Lower leg skin (tissue), 3 donors: Measurements from ENCODE around the gene DFFA.

Source experiments
- CTCF ChIP-seq, 3 donors: fragments of 450-650 bp; IDR thresholded peaks; one replicate each; pipeline ENCODE4 v1.5.1; 2016; ENCODE audit warnings: antibody characterized with exemption in 3 of 3, mild to moderate bottlenecking in 3 of 3, moderate library complexity in 2 of 3
- POLR2A ChIP-seq, 2 donors: fragments of 450-650 bp; IDR thresholded peaks; one replicate each; pipeline ENCODE4 v1.6.1; 2016 to 2017; ENCODE audit warnings: antibody characterized with exemption in 2 of 2, mild to moderate bottlenecking in 1 of 2, moderate library complexity in 1 of 2

- no peak for TF ChIP-seq CTCF (IDR thresholded peaks at IDR 0.05)
- TF ChIP-seq POLR2A (IDR thresholded peaks at IDR 0.05) = no peak
Observed at GRCh38 chr1:10424034-10424433, 48.3 kb downstream of the DFFA start.
